Measurements from ENCODE around the gene ACO1. TPM values are rescaled to one million over a fixed set of nuclear protein-coding genes. Genes with fewer than 3 reads are reported as not detected.

ACO1 gene
- total and polyA plus RNA-seq, 9 of the 15 experiments (the other 6 are each of a cell fraction or from before 2014, with no cell fraction given): 0.96 to 29.7 (median 16.9) TPM

- Histone ChIP-seq H3K4me2 (ENCODE audit: insufficient read depth, low read length) (no peak overlapping the region), H3K9ac (ENCODE audit: insufficient read depth in 1 of 2, low read depth in 2 of 2, low read length in 2 of 2) (no peak overlapping the region), H3K9me1 (ENCODE audit: control insufficient read depth, insufficient read depth, low read length) (no peaks in the 10 kb centered on the region), H3K4me3 (no peak overlapping the region), H2AFZ (ENCODE audit: low read depth, low read length) (no peak overlapping the region), H3K4me1 (replicated peaks in 1 of 2; ENCODE audit: control insufficient read depth in 2 of 2, insufficient read depth in 2 of 2, low read length in 2 of 2) (no peaks in the 10 kb centered on the region), H4K20me1 (replicated peaks; ENCODE audit: control insufficient read depth, insufficient read depth, low read length) (no peaks in the 10 kb centered on the region; the same call in 1 of the 2 replicates), H3K27me3 (ENCODE audit: control insufficient read depth in 2 of 2, insufficient read depth in 2 of 2, low read length in 2 of 2) (no peaks in the 10 kb centered on the region), H3K9me3 (replicated peaks; ENCODE audit: control insufficient read depth, insufficient read depth, low read depth, low read length) (no peaks in the 10 kb centered on the region), H3K36me3 (ENCODE audit: control insufficient read depth, insufficient read depth, low read length) (no peaks in the 10 kb centered on the region), H3K79me2 (ENCODE audit: control insufficient read depth, insufficient read depth, low read length) (no peaks in the 10 kb centered on the region), H3K27ac (ENCODE audit: extremely low read depth, low read depth, low read length) (no peak overlapping the region)
- POLR2A ChIA-PET: no interaction called here
- in situ Hi-C loops (cut with MboI) (no loop called here), intact Hi-C loops (cut with micrococcal nuclease) (no loop called here)
- WGBS (ENCODE audit: insufficient coverage, low coverage, missing lambda C conversion rate): 1% methylated on average over 5 of the region's 6 CpGs
- FAIRE-seq (no peak), ATAC-seq (no peak), DNase-seq (ENCODE audit: extremely low read depth in 1 of 4, low spot score in 3 of 4) (no peak)
- no TSS peak for BruUV-seq (replicated peaks)
- CTCF ChIA-PET (ENCODE audit: low intra/inter-chr PET ratio): no interaction called here
- TF ChIP-seq SETDB1 (IDR thresholded peaks at IDR 0.05; ENCODE audit: low read length) (no peak), ELF1 (tag; IDR thresholded peaks at IDR 0.05) (no peak), STAG1 (CRISPR knock-in tag; IDR thresholded peaks at IDR 0.05; ENCODE audit: borderline replicate concordance) (no peak), RAD51 (IDR thresholded peaks at IDR 0.05; ENCODE audit: borderline replicate concordance, low read depth) (no peak), KHSRP (IDR thresholded peaks at IDR 0.05) (no peak), RNF219 (CRISPR knock-in tag; IDR thresholded peaks at IDR 0.05) (no peak)
- TF ChIP-seq, protein P1, sequence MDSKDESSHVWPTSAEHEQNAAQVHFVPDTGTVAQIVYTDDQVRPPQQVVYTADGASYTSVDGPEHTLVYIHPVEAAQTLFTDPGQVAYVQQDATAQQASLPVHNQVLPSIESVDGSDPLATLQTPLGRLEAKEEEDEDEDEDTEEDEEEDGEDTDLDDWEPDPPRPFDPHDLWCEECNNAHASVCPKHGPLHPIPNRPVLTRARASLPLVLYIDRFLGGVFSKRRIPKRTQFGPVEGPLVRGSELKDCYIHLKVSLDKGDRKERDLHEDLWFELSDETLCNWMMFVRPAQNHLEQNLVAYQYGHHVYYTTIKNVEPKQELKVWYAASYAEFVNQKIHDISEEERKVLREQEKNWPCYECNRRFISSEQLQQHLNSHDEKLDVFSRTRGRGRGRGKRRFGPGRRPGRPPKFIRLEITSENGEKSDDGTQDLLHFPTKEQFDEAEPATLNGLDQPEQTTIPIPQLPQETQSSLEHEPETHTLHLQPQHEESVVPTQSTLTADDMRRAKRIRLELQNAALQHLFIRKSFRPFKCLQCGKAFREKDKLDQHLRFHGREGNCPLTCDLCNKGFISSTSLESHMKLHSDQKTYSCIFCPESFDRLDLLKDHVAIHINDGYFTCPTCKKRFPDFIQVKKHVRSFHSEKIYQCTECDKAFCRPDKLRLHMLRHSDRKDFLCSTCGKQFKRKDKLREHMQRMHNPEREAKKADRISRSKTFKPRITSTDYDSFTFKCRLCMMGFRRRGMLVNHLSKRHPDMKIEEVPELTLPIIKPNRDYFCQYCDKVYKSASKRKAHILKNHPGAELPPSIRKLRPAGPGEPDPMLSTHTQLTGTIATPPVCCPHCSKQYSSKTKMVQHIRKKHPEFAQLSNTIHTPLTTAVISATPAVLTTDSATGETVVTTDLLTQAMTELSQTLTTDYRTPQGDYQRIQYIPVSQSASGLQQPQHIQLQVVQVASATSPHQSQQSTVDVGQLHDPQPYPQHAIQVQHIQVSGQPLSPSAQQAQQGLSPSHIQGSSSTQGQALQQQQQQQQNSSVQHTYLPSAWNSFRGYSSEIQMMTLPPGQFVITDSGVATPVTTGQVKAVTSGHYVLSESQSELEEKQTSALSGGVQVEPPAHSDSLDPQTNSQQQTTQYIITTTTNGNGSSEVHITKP (IDR thresholded peaks at IDR 0.05; ENCODE audit: partially characterized antibody): no peak
Measured at GRCh38 chr9:32334916-32335895, 49.2 kb upstream of the ACO1 start.

All from K562 (cell line).